ENCODE data around the gene EXOSC7. TPM values are rescaled to one million over a fixed set of nuclear protein-coding genes. Genes with fewer than 3 reads are reported as not detected.

The EXOSC7 gene
- total and polyA plus RNA-seq, 11 donors = 23.8 to 87.3 (median 32.9) TPM

GRCh38 chr3:44989141-44989540, 13.1 kb downstream of the EXOSC7 start:
- no peaks in the 10 kb centered on the region for H3K9me3 ChIP-seq
- WGBS, 4 donors = 87 to 94% (median 92%) methylated on average over 8 of the region's 8 CpGs
- DNase-seq = no peak
- no peak for TF ChIP-seq CTCF (IDR thresholded peaks at IDR 0.05)
- no peak for TF ChIP-seq POLR2A (IDR thresholded peaks at IDR 0.05)
- H3K4me1 ChIP-seq = peaks cover 3 to 49% (median 28%) of the 10 kb centered on the region in 12 donors
- no peak overlapping the region for H3K4me3 ChIP-seq
- H3K36me3 ChIP-seq = peaks cover 0 to 34% (median 26%) of the 10 kb centered on the region in 9 donors
- H3K27me3 ChIP-seq = no peaks in the 10 kb centered on the region
- ATAC-seq = peak in 2 of 4 donors; percentile 13 to 15
- peak overlapping the region in 2 of 12 donors; percentile 5 to 34 for H3K27ac ChIP-seq
- intact Hi-C loops (cut with DNase I) = no loop called here

- H3K36me3 ChIP-seq = peaks cover 0 to 34% (median 26%) of the 10 kb centered on the region in 9 donors
- intact Hi-C loops (cut with DNase I) = loop anchor here in 2 of 10 donors (5.0 kb wide), 2 partner anchors 42 to 47 kb away; no protein-coding TSS in a partner anchor
- H3K27ac ChIP-seq = peak overlapping the region in 3 of 12 donors; percentile 5 to 34 (median 15)
- H3K9me3 ChIP-seq = no peaks in the 10 kb centered on the region
- peak in 1 of 5 donors; percentile 36 for DNase-seq
- TF ChIP-seq POLR2A (IDR thresholded peaks at IDR 0.05) = no peak
- no peak for TF ChIP-seq CTCF (IDR thresholded peaks at IDR 0.05)
- no peak overlapping the region for H3K4me3 ChIP-seq
- 40 to 79% (median 53%) methylated on average over 1 of the region's 1 CpG for WGBS, 4 donors
- no peaks in the 10 kb centered on the region for H3K27me3 ChIP-seq
- ATAC-seq = peak in 3 of 4 donors; percentile 40 to 62 (median 60)
- peaks cover 3 to 50% (median 27%) of the 10 kb centered on the region in 12 donors for H3K4me1 ChIP-seq
Measured at GRCh38 chr3:44989636-44990373, 13.8 kb downstream of the EXOSC7 start.

- no peak for TF ChIP-seq POLR2A (IDR thresholded peaks at IDR 0.05)
- no peak for TF ChIP-seq CTCF (IDR thresholded peaks at IDR 0.05)
- peaks cover 0 to 40% (median 26%) of the 10 kb centered on the region in 9 donors for H3K36me3 ChIP-seq
- no peak overlapping the region for H3K27ac ChIP-seq
- H3K9me3 ChIP-seq = no peaks in the 10 kb centered on the region
- no peak for DNase-seq
- intact Hi-C loops (cut with DNase I) = loop anchor here in 2 of 10 donors (5.0 kb wide), 2 partner anchors 41 to 46 kb away; no protein-coding TSS in a partner anchor
- H3K27me3 ChIP-seq = no peaks in the 10 kb centered on the region
- no peak for ATAC-seq
- WGBS, 4 donors = 80 to 100% (median 88%) methylated on average over 1 of the region's 1 CpG
- H3K4me3 ChIP-seq = no peak overlapping the region
- peaks cover 9 to 65% (median 40%) of the 10 kb centered on the region in 12 donors for H3K4me1 ChIP-seq
Measured at GRCh38 chr3:44991326-44991725, 15.3 kb downstream of the EXOSC7 start.

All from heart left ventricle (tissue), 16 donors.